Ectodermal cell (in vitro differentiated cells): ENCODE results near the gene B3GNT2. TPM values are rescaled to one million over a fixed set of nuclear protein-coding genes. Genes with fewer than 3 reads are reported as not detected.
"Not testable (repeated sequence)": the region's sequence is repeated elsewhere in the genome, so short reads cannot be mapped to it uniquely, and the experiment has no call there.

Experiments
- H3K27ac ChIP-seq: 2 replicates; pipeline ENCODE4 v1.7.0; 2013; ENCODE audit warnings: mild to moderate bottlenecking, low read depth, low read length; ENCODE audit not compliant: insufficient read depth, poor library complexity, severe bottlenecking
- H3K27me3 ChIP-seq: 2 replicates; pipeline ENCODE4 v1.7.0; 2013; ENCODE audit warnings: mild to moderate bottlenecking, low read length; ENCODE audit not compliant: insufficient read depth, control insufficient read depth, poor library complexity, severe bottlenecking
- H3K36me3 ChIP-seq: one replicate; pipeline ENCODE4 v1.7.0; 2013; ENCODE audit warnings: low read length; ENCODE audit not compliant: control insufficient read depth, insufficient read depth
- H3K4me1 ChIP-seq: one replicate; pipeline ENCODE4 v1.7.0; 2013; ENCODE audit warnings: low read length; ENCODE audit not compliant: control insufficient read depth, insufficient read depth
- H3K4me3 ChIP-seq: 2 replicates; pipeline ENCODE4 v1.7.0; 2013; ENCODE audit warnings: low read depth, low read length, control low read depth; ENCODE audit not compliant: insufficient read depth
- H3K9me3 ChIP-seq: 2 replicates; pipeline ENCODE4 v1.7.0; 2013; ENCODE audit warnings: mild to moderate bottlenecking, low read length, moderate library complexity; ENCODE audit not compliant: control insufficient read depth
- WGBS, 2 experiments: methylation state at CpG; one replicate each; pipeline ENCODE4 v1.1.7; 2013; ENCODE audit warnings: missing lambda C conversion rate in 2 of 2; 5-methylcytosine and 5-hydroxymethylcytosine counted together
- polyA plus RNA-seq, 4 experiments: library from polyadenylated mRNA; stranded (reverse); fragments of 50-300 nt; gene quantifications; one replicate each; pipeline ENCODE4 v1.2.3, GENCODE V29; 2013

B3GNT2 gene, protein sequence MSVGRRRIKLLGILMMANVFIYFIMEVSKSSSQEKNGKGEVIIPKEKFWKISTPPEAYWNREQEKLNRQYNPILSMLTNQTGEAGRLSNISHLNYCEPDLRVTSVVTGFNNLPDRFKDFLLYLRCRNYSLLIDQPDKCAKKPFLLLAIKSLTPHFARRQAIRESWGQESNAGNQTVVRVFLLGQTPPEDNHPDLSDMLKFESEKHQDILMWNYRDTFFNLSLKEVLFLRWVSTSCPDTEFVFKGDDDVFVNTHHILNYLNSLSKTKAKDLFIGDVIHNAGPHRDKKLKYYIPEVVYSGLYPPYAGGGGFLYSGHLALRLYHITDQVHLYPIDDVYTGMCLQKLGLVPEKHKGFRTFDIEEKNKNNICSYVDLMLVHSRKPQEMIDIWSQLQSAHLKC
- polyA plus RNA-seq (2013, experiment 1 of 4): 49.0 TPM
- 68.3 TPM for polyA plus RNA-seq (2013, experiment 2 of 4)
- 43.1 TPM for polyA plus RNA-seq (2013, experiment 3 of 4)
- 45.8 TPM for polyA plus RNA-seq (2013, experiment 4 of 4)

GRCh38 chr2:62195421-62196277 lies at the start of gene B3GNT2:
TSS of gene B3GNT2 (plus strand) at chr2:62196115. CDS start at chr2:62222221, 26,106 bp downstream.
- Histone ChIP-seq H3K4me3 (peak within 1 kb of the TSS; percentile 70), H3K9me3 (no peaks in the 10 kb centered on the region), H3K36me3 (no peaks in the 10 kb centered on the region), H3K4me1 (peaks cover 4% of the 10 kb centered on the region), H3K27me3 (no peaks in the 10 kb centered on the region), H3K27ac (peak within 1 kb of the TSS; percentile 81)
- 5 to 6% methylated on average over 68 to 70 of the region's 70 CpGs for WGBS, 2 experiments

GRCh38 chr2:62146790-62147189 lies 49.1 kb upstream of the B3GNT2 start:
- H3K36me3 ChIP-seq, H3K9me3 ChIP-seq, H3K27me3 ChIP-seq, H3K4me1 ChIP-seq, H3K4me3 ChIP-seq, H3K27ac ChIP-seq: not testable (repeated sequence)
- WGBS, 2 experiments: 97% methylated on average over 4 to 7 of the region's 7 CpGs

DNA sequence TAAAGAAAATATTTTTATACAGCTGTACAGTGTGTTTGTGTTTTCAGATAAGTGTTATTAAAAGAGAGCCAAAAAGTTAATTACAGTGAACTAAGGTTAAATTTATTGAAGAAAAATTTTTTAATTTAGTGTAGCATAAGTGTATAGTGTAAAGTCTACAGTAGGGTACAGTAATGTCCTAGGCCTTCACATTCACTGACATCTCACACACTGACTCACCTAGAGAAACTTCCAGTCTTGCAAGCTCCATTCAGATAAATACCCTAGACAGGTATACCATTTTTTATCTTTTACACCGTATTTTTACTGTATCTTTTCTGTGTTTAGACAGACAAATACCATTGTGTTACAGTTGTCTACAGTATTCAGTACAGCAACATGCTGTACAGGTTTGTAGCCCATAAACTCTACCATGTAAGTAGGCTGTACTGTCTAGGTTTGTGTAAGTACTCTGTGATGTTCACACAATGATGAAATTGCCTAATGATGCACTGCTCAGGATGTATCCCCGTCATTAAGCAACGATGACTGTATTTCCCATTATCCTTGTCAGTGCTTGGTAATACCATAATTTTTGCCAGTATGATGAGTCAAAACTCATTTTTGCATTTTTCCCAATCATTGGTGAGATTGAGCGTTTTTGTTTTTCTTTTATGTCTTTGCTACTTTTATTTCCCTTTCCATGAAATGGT lies 48.2 kb upstream of the B3GNT2 start:
- Histone ChIP-seq H3K4me3 (no peak overlapping the region), H3K4me1 (no peaks in the 10 kb centered on the region), H3K36me3 (no peaks in the 10 kb centered on the region), H3K9me3 (no peaks in the 10 kb centered on the region), H3K27me3 (no peaks in the 10 kb centered on the region), H3K27ac (no peak overlapping the region)
- WGBS, 2 experiments: 94 to 95% methylated on average over 4 of the region's 4 CpGs

DNA sequence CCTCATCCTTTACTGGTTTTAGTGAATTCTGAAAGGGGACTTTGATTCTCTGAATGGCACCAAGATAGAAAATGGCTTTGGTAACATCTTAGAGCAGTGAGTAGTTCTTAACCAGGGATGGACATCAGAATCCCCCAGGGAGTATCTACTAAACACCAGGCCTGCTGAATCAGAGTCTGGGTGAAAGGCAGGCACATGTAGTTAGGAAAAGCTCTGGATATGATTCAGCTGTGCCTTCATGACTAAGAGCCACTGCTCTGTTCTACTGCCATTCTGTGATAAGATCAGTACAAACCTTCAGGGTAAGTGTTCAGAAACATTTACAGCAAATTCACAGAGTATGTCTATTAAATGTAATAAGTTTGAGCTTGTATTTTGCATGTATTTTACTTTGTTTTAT lies 46.2 kb upstream of the B3GNT2 start:
- no peaks in the 10 kb centered on the region for H3K9me3 ChIP-seq
- H3K27me3 ChIP-seq: no peaks in the 10 kb centered on the region
- no peaks in the 10 kb centered on the region for H3K4me1 ChIP-seq
- H3K36me3 ChIP-seq: no peaks in the 10 kb centered on the region
- no peak overlapping the region for H3K4me3 ChIP-seq
- H3K27ac ChIP-seq: no peak overlapping the region

GRCh38 chr2:62150597-62151305 lies 45.2 kb upstream of the B3GNT2 start:
- H3K36me3 ChIP-seq: no peaks in the 10 kb centered on the region
- no peaks in the 10 kb centered on the region for H3K4me1 ChIP-seq
- no peak overlapping the region for H3K4me3 ChIP-seq
- H3K27ac ChIP-seq: no peak overlapping the region
- peaks cover 7% of the 10 kb centered on the region for H3K9me3 ChIP-seq
- 75 to 79% methylated on average over 6 of the region's 6 CpGs for WGBS, 2 experiments
- H3K27me3 ChIP-seq: no peaks in the 10 kb centered on the region

DNA sequence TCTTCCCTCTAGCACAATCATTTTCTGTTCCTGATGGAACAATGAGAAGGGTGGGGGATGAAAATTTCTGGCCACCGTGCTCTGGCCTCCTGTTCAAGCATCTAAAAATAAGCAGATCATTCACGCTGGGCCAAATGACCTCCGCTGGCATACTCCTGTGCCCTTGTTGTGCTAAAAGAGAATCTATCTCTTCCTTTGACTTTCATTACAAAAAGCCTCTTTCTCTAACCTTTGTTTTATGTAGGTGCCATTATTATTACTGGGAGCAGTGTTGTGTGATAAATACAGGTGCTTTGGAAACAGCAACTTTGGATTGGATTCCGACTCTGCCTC lies 44.6 kb upstream of the B3GNT2 start:
- Histone ChIP-seq H3K4me1 (no peaks in the 10 kb centered on the region), H3K27me3 (no peaks in the 10 kb centered on the region), H3K4me3 (no peak overlapping the region), H3K9me3 (peaks cover 7% of the 10 kb centered on the region), H3K36me3 (no peaks in the 10 kb centered on the region), H3K27ac (no peak overlapping the region)
- 59 to 71% methylated on average over 4 of the region's 4 CpGs for WGBS, 2 experiments

DNA sequence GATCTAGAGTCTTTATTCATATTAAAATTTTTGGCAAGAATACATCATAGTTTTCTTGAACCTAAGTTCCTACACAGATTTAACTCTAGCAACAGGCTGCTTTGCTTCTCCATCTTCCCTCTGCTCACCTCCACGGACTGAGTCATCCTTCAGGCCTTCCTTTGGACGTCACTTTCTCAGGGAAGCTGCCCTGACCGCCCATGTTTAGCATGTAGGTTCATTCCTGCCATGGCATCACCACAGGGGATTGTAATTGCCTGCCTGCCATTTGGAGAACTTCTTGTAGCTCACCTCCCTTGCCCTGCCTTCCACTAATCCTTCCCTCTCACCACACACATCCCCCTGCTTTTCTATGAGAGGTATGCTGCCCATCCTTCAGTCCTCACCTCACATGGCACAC lies 43.9 kb upstream of the B3GNT2 start:
- 71 to 76% methylated on average over 3 of the region's 3 CpGs for WGBS, 2 experiments
- Histone ChIP-seq H3K4me1 (no peaks in the 10 kb centered on the region), H3K27me3 (no peaks in the 10 kb centered on the region), H3K4me3 (no peak overlapping the region), H3K27ac (no peak overlapping the region), H3K36me3 (no peaks in the 10 kb centered on the region), H3K9me3 (peaks cover 7% of the 10 kb centered on the region)

DNA sequence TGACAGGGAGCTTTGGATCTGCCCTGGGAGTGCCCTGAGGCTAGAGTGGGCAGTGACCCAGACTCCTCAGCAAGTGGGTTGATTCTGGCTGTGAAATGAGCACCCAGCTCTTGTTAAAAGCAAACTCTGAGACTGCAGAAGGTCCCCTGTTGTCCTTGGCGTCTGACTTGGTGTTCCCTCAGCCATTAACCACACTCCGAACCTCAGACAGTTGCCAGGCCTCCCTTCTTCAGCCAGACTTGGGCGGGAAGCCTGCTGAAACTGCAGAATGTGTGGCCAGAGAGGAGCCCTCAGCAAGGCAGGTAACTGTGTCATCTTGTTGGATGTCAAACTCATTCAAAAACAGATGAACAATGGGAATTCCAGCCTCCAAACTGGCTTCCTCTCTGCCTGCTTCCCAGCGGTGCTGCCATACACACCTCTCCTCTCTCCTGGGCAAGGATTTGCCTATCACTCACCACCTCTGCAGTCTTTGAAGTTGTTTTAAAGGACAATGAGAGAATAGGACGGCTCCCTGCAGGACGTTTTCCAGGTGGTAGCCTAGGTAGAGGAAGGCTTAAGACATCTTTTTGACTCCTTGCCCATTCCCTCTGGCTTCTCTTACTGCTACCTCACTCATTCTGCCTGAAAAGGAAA lies 38.9 kb upstream of the B3GNT2 start:
- H3K36me3 ChIP-seq: no peaks in the 10 kb centered on the region
- 69 to 70% methylated on average over 6 of the region's 6 CpGs for WGBS, 2 experiments
- no peak overlapping the region for H3K27ac ChIP-seq
- H3K4me3 ChIP-seq: no peak overlapping the region
- no peaks in the 10 kb centered on the region for H3K27me3 ChIP-seq
- H3K9me3 ChIP-seq: peaks cover 7% of the 10 kb centered on the region
- H3K4me1 ChIP-seq: no peaks in the 10 kb centered on the region

GRCh38 chr2:62158444-62159121 lies 37.3 kb upstream of the B3GNT2 start:
- Histone ChIP-seq H3K9me3 (peaks cover 7% of the 10 kb centered on the region), H3K27me3 (no peaks in the 10 kb centered on the region), H3K36me3 (no peaks in the 10 kb centered on the region), H3K4me3 (no peak overlapping the region), H3K4me1 (peaks cover 6% of the 10 kb centered on the region), H3K27ac (no peak overlapping the region)
- WGBS, 2 experiments: 90 to 93% methylated on average over 7 to 9 of the region's 9 CpGs
